CD4-positive, alpha-beta T cell treated with Interleukin-2 at 100 ng/mL for 4 hours (primary cell): ENCODE results near the gene CTNNA2.
"Not testable (repeated sequence)": the region's sequence is repeated elsewhere in the genome, so short reads cannot be mapped to it uniquely, and the experiment has no call there.

Experiments used
- DNase-seq: peaks from one replicate; pipeline ENCODE4 v3.0.0-alpha.2; 2020; ENCODE audit warnings: low spot score

Gene CTNNA2

DNA sequence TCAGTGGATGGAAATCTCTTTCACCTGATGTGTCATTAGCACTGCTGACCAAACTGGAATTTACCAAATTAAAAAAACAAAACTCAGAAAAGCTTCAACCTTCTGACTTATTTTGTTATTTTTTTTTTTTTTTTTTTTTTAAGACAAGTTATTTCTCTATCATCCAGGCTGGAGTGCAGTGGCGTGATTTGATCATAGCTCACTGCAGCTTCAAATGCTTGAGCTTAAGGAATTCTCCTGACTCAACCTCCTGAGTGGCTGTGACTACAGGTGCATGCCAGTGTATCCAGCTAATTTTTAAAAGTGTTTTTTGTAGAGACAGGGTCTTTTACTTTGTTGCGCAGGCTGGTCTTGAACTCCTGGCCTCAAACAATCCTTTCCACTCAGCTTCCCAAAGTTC is 636.1 kb downstream of the CTNNA2 start:
- no peak for DNase-seq

- no peak for DNase-seq
These were observed 637.1 kb downstream of the CTNNA2 start for GRCh38 chr2:80149991-80150390.

GRCh38 chr2:80151248-80151647 is 638.4 kb downstream of the CTNNA2 start:
- DNase-seq = no peak

DNA sequence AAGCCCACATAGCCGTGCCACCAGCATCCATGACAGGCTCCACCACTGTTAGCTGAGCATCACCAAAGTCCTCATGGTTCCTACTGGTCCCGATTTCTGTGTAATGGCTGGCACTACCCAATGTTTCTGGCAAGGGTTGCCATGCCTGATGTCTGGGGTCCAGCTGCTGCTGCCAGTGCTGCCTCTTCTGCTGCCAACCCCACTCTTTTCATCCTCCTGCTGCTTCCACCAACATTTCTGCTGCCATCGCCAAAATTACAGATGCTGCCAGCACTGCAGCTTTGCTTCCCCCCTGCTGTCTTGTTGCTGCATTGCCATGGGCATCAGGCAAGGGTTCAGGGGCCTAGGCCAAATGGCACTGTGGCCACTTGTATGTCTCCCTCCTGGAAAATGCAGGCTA is 638.8 kb downstream of the CTNNA2 start:
- no peak for DNase-seq

DNA sequence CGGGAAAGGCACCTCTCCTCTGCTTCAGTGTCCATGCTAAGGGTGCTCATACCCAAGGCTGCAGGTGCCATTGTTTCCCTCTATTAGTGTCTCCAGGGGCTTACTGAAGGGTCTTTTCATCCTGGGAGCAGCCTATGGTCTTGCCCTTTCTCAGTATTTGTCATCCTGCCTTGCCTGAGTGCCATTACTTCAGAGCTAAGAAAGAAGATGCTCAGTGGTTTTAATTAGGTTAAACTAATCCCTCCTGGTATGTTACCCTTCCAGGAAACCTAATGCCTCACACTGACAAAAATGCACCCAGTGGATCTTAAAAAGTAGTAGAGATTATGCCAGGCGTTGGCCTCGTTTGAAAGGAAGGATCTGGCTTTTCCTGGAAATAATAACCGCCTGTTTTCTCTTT is 640.3 kb downstream of the CTNNA2 start:
- no peak for DNase-seq

GRCh38 chr2:80153768-80154167 is 640.9 kb downstream of the CTNNA2 start:
- no peak for DNase-seq

DNA sequence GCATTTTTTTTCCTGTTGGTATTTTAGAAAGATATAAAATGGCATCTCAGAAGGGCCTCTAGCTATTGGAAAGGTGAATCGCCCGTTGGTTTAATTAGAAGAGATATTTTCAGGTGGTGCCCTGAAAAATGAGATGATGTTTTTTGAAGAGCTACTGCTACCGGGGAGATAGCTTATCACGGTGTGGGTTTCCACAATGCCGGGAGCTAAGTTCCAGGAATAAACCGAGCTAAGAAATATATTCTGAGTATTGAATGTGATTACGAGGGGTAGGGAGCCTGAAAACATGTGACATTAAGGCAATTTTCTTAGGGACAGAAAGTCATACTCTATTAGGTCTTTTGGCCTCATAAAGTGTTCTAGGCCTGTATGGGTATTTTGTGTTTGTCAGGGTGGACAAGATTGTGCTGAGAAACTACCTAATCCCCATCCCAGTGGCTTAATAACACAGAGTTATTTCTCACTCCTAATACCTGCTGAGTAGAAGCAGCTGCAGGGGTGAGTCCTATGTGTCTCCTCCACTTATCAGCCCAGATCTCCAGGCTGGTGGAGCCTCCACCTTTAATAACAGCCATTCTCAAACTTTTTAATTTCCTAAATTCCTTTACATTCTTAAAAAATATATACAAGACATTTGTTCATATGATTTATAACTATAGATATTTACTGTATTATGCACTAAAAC is 641.5 kb downstream of the CTNNA2 start:
- DNase-seq = no peak

- no peak for DNase-seq
These were observed 651.5 kb downstream of the CTNNA2 start for GRCh38 chr2:80164375-80164774.

- no peak for DNase-seq
These were observed 653.8 kb downstream of the CTNNA2 start for GRCh38 chr2:80166483-80167171.

DNA sequence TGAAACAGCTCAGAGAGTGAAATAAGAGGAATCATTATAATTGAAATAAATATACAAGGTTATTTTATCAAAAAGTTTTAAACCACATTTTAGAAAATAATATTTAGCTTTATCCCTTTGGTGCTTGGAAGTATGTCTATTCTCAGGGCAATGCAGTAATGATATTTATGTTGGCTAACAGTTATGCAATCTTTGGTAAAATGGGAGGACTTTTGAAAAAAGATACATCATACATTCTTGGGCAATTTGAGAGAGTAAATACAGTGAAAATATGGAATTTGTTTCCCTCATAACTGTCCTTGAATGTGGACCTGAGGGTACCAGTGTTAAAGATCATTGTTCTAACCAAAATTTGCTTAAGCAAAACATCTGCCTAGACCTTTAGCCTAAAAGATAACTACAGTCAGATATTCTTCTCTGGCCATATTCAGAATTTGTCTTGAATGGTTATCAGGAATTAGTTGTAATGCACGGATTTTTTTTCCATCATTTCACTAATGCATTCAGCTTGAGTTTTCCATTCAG is 654.5 kb downstream of the CTNNA2 start:
- DNase-seq = no peak

- DNase-seq = no peak
These were observed 655.2 kb downstream of the CTNNA2 start for GRCh38 chr2:80168037-80168436.

- no peak for DNase-seq
These were observed 656.0 kb downstream of the CTNNA2 start for GRCh38 chr2:80168801-80169200.

DNA sequence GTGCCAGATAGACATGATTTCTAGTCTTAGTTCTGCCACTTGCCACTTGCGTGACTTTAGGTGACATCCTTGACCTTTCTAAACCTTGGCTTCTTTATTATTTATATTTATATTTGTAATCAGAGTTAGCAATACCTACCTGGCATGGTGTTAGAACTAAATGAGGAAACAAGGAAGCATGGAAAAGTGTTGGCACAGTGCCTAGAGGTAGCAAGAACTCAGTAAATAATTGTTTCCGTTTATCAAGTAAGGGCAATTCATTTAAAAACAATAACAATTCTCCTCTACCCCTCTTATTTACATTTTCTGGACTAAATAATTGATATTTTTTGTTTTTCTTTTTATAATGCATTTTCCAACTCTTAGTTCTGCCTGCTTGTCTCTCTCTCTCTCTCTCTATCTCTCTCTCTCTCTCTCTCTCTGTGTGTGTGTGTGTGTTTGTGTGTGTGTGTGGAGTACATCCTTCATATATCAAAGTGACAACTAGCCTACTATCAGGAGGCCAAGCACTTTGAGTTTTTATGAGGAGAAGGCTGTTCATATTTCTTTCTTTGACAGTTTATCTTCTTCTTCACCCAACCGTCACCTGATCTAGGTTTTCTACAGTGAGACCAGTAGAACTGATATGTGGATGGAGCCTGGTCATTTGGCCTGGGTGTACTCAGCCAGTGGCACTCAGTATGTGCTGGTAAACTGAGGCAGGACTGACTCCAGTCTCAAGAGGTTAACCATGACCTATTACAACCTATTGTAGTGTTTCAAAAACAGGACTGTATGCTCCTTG is 657.2 kb downstream of the CTNNA2 start:
- no peak for DNase-seq

DNA sequence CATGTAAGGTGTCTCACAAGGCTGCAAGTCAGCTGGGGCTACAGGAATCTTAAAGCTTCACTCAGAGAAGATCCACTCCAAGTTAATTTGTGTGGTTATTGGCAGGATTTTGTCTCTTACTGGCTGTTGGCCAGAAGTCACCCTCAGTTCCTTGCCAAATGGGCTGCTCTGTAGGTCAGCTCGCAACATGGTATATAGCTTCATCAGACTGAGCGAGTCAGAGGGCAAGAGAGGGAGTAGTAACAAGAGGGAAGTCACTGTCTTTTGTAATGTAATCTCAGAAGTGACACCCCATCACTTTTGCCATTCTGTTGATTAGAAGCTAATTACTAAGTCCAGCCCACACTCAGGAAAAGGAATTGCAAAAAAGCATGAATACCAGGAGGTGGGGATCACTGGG is 672.2 kb downstream of the CTNNA2 start:
- no peak for DNase-seq

- no peak for DNase-seq
These were observed 673.4 kb downstream of the CTNNA2 start for GRCh38 chr2:80186262-80186661.

GRCh38 chr2:80187156-80187555 is 674.3 kb downstream of the CTNNA2 start:
- DNase-seq = no peak

DNA sequence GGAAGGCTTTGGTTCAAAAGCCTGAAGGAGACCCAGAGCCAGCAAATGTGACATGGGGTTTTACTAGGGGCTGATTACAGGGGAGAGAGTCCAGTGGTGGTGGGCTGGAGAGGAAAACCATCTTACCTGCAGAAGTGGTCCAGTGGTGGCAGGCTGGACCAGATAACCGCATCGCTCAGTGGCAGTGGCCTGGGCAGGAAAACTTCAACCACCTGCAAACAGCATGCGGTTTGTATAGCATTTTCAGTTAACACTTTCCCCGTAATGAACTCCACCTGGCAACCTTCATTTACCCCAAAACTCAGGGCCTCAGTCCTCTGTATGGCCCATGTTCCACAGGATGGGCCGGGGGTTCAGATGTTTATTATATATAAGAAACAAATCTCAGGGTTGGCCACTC is 677.3 kb downstream of the CTNNA2 start:
- no peak for DNase-seq

- no peak for DNase-seq
These were observed 680.7 kb downstream of the CTNNA2 start for GRCh38 chr2:80193566-80193965.

DNA sequence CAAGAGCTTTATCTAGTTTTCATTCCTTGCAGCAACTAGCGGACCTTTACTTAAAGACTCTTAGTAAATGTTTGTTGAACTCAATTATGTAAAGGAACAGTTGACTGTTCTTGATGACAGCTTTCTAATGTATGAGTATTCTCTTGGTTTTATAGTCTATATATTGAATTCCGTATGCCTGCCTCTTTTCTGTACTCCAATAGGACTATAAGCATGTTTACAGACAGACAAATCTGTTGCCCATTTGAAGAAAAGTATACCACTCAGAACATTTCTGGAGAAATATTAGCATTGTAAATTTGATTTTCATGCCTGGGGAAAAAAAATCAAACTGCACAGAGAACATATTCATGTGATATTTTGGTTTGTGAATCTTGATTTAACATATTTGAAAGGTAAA is 682.2 kb downstream of the CTNNA2 start:
- no peak for DNase-seq

DNA sequence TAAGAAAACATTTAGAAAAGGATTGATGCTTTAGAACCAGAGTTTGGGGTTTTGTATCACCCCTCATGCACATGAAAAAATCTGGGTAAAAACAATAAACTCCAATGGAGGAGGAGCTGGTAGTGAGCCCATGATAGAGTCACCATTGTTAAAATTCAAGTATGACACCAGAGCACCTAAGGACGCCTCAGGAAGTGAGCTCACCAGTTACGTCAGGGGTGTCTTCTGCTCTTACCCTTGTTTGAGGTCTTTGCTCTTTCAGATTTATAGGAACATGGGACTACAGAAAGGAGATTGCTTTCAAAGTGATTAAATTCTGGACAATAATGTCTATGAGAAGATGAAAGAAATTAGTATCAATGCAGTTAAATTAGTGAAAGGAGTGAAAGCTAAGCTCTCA is 685.2 kb downstream of the CTNNA2 start:
- no peak for DNase-seq

- no peak for DNase-seq
These were observed 686.7 kb downstream of the CTNNA2 start for GRCh38 chr2:80199504-80199903.

DNA sequence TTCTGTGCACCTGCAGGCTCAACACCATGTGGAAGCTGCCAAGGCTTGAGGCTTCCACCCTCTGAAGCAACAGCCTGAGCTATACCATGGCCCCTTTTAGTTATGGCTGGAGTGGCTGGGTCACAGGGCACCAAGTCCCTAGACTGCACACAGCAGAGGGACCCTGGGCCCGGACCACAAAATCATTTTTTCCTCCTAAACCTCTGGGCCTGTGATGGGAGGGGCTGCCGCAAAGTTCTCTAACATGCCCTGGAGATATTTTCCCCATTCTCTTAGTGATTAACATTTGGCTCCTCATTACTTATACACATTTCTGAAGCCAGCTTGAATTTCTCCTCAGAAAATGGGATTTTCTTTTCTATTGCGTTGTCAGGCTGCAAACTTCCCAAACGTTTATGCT is 691.1 kb downstream of the CTNNA2 start:
- not testable (repeated sequence) for DNase-seq

- no peak for DNase-seq
These were observed 692.6 kb downstream of the CTNNA2 start for GRCh38 chr2:80205498-80205897.
